Esophagus muscularis mucosa (tissue), 4 donors: Measurements from ENCODE around the gene WNT1. TPM values are rescaled to one million over a fixed set of nuclear protein-coding genes. Genes with fewer than 3 reads are reported as not detected.

Source experiments
- DNase-seq: peaks from one replicate; pipeline ENCODE4 v3.0.0-alpha.2; 2017; ENCODE audit errors: extremely low spot score
- H3K27ac ChIP-seq, 4 donors: fragments of 200-600 bp; sonication (generic); replicated peaks in 1 of 4; 1 replicate in 3 of 4; 2 replicates in 1 of 4; pipeline ENCODE4 v1.5.1; 2016 to 2019; ENCODE audit warnings: mild to moderate bottlenecking in 1 of 4
- H3K27me3 ChIP-seq, 4 donors: fragments of 200-600 bp; sonication (generic); one replicate each; pipeline versions ENCODE4 v1.5.1 to v1.6.0; 2016 to 2019
- H3K36me3 ChIP-seq, 4 donors: fragments of 200-600 bp; sonication (generic); one replicate each; pipeline ENCODE4 v1.5.1; 2016 to 2019
- H3K4me1 ChIP-seq, 4 donors: fragments of 200-600 bp; sonication (generic); one replicate each; pipeline ENCODE4 v1.5.1; 2016 to 2019
- H3K4me3 ChIP-seq, 4 donors: fragments of 200-600 bp; sonication (generic); 1 replicate in 2 of 4; 2 replicates in 2 of 4; pipeline ENCODE4 v1.5.1; 2016 to 2019; ENCODE audit warnings: mild to moderate bottlenecking in 4 of 4, moderate library complexity in 1 of 4
- H3K9me3 ChIP-seq, 4 donors: fragments of 200-600 bp; sonication (generic); 1 replicate in 3 of 4; 2 replicates in 1 of 4; pipeline ENCODE4 v1.5.1; 2016 to 2019
- CTCF ChIP-seq, 3 experiments: fragments of 200-600 bp in 2 of 3; fragments of 450-650 bp in 1 of 3; sonication (generic) in 2 of 3; IDR thresholded peaks; one replicate each; pipeline ENCODE4 v1.5.1; 2017 to 2019; ENCODE audit warnings: antibody characterized with exemption in 3 of 3, mild to moderate bottlenecking in 2 of 3, moderate library complexity in 1 of 3
- EP300 ChIP-seq: sonication (generic); formaldehyde crosslinking; IDR thresholded peaks from one replicate; pipeline ENCODE4 v1.6.1; 2017; ENCODE audit warnings: antibody characterized with exemption
- POLR2A ChIP-seq: fragments of 450-650 bp; IDR thresholded peaks from one replicate; pipeline ENCODE4 v1.6.1; 2017; ENCODE audit warnings: antibody characterized with exemption, moderate library complexity, mild to moderate bottlenecking, low read depth
- POLR2AphosphoS5 ChIP-seq, 2 donors: sonication (generic); formaldehyde crosslinking; IDR thresholded peaks; one replicate each; pipeline ENCODE4 v1.6.1; 2017; ENCODE audit warnings: antibody characterized with exemption in 2 of 2
- WGBS: methylation state at CpG from one replicate; pipeline ENCODE4 v1.1.5; 2018; 5-methylcytosine and 5-hydroxymethylcytosine counted together
- intact Hi-C: fragments of 100-400 bp; cut with DNase I; formaldehyde crosslinking; loops from one replicate; pipeline ENCODE4 v1.15.1; 2023
- total RNA-seq, 4 donors: library from RNA; depleted of rRNA; stranded (reverse); fragments of >200 nt; gene quantifications; one replicate each; pipeline versions ENCODE4 v1.1.0 to v1.2.1, GENCODE V29; 2016

WNT1 gene
- total RNA-seq, 4 donors from 2014 or later, result not detected

GRCh38 chr12:49021292-49021915, 43.3 kb downstream of the WNT1 start:
- intact Hi-C loops, result no loop called here
- no peak for DNase-seq
- Histone ChIP-seq H3K4me1 (peaks cover 12 to 32% (median 24%) of the 10 kb centered on the region in 4 donors), H3K4me3 (no peak overlapping the region), H3K27ac (no peak overlapping the region), H3K27me3 (no peaks in the 10 kb centered on the region), H3K36me3 (peaks cover 54 to 62% (median 59%) of the 10 kb centered on the region in 4 donors), H3K9me3 (no peaks in the 10 kb centered on the region)
- TF ChIP-seq CTCF (IDR thresholded peaks at IDR 0.05) (no peak), POLR2A (no peak), EP300 (no peak), POLR2AphosphoS5 (IDR thresholded peaks at IDR 0.05) (no peak)
- WGBS, result 71% methylated on average over 10 of the region's 11 CpGs

GRCh38 chr12:49022558-49023178, 44.5 kb downstream of the WNT1 start:
- no peak overlapping the region for H3K4me3 ChIP-seq
- TF ChIP-seq CTCF (IDR thresholded peaks at IDR 0.05), result no peak
- no peak for TF ChIP-seq POLR2AphosphoS5 (IDR thresholded peaks at IDR 0.05)
- TF ChIP-seq POLR2A, result no peak
- TF ChIP-seq EP300, result no peak
- peaks cover 3 to 19% (median 13%) of the 10 kb centered on the region in 4 donors for H3K4me1 ChIP-seq
- no peaks in the 10 kb centered on the region for H3K9me3 ChIP-seq
- WGBS, result 93% methylated on average over 15 of the region's 15 CpGs
- intact Hi-C loops, result no loop called here
- DNase-seq, result no peak
- peaks cover 65 to 75% (median 72%) of the 10 kb centered on the region in 4 donors for H3K36me3 ChIP-seq
- H3K27me3 ChIP-seq, result no peaks in the 10 kb centered on the region
- no peak overlapping the region for H3K27ac ChIP-seq

DNA sequence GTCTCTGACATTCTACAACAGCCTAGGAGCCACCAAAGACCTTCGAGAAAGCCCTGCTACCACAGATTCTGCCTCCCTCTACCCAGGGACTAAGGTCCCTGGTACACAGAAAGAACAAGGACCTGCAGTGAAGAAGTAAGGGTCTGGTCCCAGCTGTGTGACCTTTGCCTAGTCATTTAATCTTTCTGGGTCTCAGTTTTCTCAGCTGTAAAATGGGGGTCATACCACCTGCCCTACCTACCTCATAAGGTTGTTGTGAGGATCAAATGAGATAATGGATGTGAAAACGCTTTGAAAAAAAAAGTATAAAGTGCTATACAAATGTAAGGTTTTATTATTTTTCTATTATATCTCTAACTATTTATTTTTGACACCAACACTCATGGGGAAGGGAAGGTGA, 45.7 kb downstream of the WNT1 start:
- no peaks in the 10 kb centered on the region for H3K9me3 ChIP-seq
- H3K36me3 ChIP-seq, result peaks cover 77 to 86% (median 83%) of the 10 kb centered on the region in 4 donors
- H3K4me1 ChIP-seq, result peaks cover 0 to 14% (median 9%) of the 10 kb centered on the region in 4 donors
- no peak overlapping the region for H3K27ac ChIP-seq
- no peak overlapping the region for H3K4me3 ChIP-seq
- WGBS, result 95% methylated on average over 2 of the region's 2 CpGs
- H3K27me3 ChIP-seq, result no peaks in the 10 kb centered on the region
- intact Hi-C loops, result no loop called here
- TF ChIP-seq POLR2A, result no peak
- TF ChIP-seq EP300, result no peak
- no peak for TF ChIP-seq CTCF (IDR thresholded peaks at IDR 0.05)
- no peak for TF ChIP-seq POLR2AphosphoS5 (IDR thresholded peaks at IDR 0.05)
- no peak for DNase-seq

DNA sequence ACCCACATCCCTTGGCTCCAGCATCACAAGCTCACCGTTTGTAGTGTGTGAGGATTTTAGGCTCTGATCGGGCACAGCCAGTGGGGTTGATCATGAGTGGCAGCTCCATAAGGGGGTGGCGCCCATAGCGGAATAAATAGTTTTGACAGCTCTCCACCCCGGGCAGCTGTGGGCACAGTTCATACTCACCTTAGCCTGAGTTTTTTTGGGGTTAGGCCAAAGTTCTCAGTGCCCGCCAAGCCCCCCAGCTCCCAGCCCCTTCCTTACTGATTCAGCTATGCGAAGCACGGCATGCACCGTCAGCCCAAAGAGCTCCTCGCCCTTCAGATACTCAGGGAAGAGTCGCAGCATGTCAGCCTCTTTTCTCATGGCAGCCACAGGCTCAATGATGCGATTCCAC, 46.4 kb downstream of the WNT1 start:
- Histone ChIP-seq H3K9me3 (no peaks in the 10 kb centered on the region), H3K36me3 (peaks cover 81 to 91% (median 90%) of the 10 kb centered on the region in 4 donors), H3K27ac (no peak overlapping the region), H3K27me3 (no peaks in the 10 kb centered on the region), H3K4me1 (peaks cover 0 to 7% (median 3%) of the 10 kb centered on the region in 4 donors), H3K4me3 (no peak overlapping the region)
- intact Hi-C loops, result no loop called here
- WGBS, result 88% methylated on average over 12 of the region's 12 CpGs
- no peak for DNase-seq
- TF ChIP-seq POLR2AphosphoS5 (IDR thresholded peaks at IDR 0.05) (no peak), EP300 (no peak), POLR2A (no peak), CTCF (IDR thresholded peaks at IDR 0.05) (no peak)
